HL-60/S4 (cell line): ENCODE results near the gene NPPC.
"Not testable (repeated sequence)": the region's sequence is repeated elsewhere in the genome, so short reads cannot be mapped to it uniquely, and the experiment has no call there.

Experiments
- in situ Hi-C: fragments of 300-500 bp; cut with MboI; formaldehyde crosslinking; loops from 2 replicates; pipeline ENCODE4 v1.14.3; 2022; ENCODE audit warnings: low sequenced_read_pairs

The NPPC gene

GRCh38 chr2:231891514-231891905, 34.7 kb downstream of the NPPC start:
- in situ Hi-C loops: no loop called here

- in situ Hi-C loops: no loop called here
Measured at GRCh38 chr2:231890896-231891513, 35.2 kb downstream of the NPPC start.

GRCh38 chr2:231887756-231888155, 38.4 kb downstream of the NPPC start:
- in situ Hi-C loops: no loop called here

GRCh38 chr2:231886071-231886681, 40.0 kb downstream of the NPPC start:
- in situ Hi-C loops: no loop called here

DNA sequence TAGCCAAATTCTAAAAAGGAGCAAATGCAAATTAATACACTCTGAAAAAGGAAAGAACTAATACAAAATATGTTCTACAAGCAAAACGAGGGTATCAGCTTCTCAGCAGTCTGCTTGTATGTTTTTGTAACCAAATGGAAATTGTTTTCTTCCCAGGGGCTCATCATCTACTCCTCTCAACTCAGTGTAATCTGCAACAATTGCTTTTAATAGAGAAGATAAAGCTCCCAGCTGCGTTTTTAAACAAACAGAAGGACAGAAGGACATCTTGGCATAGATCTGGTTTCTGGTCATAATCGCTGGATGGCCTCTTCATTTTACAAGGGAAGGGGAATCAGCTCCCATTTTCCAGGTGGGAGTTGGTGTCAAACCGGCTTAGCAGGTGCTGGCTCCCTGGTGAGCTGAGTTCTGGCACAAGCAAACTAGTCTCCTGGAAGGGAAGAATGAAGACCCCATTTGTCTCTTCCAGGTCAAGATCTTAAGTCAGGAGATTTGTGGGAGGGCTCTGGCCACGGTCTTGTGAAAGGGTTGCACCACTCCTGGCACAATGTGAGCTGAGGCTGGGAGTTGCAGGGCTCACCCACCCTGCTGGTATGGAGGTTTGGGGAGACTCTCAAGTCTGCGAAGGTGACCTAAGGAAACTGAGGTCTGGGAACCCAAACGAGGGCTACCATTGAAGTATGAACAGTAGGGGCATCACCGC, 41.6 kb downstream of the NPPC start:
- in situ Hi-C loops: no loop called here

GRCh38 chr2:231883468-231883881, 42.7 kb downstream of the NPPC start:
- in situ Hi-C loops: no loop called here

DNA sequence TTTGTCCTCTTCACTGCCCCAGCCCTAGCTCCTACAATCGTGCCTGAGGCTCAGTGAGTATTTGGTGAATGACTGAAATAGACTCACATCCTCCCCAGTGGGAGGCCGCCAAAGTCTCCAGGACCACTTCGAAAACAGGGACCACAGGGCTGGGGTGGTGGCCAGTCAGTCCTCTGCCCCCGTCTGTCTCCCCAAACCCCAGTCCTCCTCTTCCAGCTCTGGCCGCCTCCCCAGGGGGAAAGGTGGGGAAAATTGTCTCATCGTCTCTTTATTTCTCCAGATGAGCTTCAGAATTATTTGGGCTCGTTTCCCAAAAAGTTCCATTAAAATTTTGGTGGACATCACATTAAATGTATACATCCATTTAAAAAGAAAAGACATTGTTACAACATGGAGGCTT, 43.5 kb downstream of the NPPC start:
- in situ Hi-C loops: no loop called here

DNA sequence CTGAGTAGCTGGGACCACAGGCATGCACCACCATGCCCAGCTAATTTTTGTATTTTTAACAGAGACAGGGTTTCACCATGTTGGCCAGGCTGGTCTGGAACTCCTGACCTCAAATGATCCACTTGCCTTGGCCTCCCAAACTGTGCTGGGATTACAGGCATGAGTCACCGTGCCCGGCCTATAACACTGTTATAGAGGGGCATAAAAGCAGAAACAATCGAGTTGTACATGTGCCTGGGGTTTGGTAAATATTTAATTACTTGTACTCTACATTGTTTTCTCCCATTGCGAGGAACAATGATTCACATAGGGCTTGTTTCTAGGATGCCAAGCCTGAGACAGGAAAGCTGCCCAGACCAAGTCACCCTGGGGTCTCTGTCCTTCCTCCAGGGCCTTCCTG, 45.8 kb downstream of the NPPC start:
- in situ Hi-C loops: not testable (repeated sequence)

DNA sequence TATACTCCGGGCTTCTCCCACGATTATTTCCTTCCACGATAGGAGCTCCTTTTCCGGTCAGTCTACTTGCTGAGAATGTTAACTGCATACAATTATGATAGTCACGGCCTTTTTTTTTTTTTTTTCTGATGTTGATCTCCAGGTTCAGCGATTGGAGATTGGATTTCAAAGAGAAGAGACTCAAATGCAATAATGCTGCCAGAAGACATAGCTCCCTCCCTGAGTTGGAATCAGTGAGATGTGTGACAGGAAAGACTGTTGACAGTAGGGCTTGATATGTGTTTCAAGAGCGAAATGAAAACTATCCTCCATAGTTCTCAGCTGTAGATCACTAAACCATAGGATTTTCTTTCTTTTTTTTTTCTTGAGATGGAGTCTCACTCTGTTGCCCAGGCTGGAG, 47.0 kb downstream of the NPPC start:
- in situ Hi-C loops: no loop called here

- in situ Hi-C loops: no loop called here
Measured at GRCh38 chr2:231877533-231878456, 48.4 kb downstream of the NPPC start.

- in situ Hi-C loops: no loop called here
Measured at GRCh38 chr2:231874944-231875343, 51.3 kb downstream of the NPPC start.
